RWPE1 (cell line): ENCODE measurements around the gene OTULIN.

Source experiments
- CTCF ChIA-PET: fragments of 350-600 bp; sonication (Branson Sonifier 250); formaldehyde crosslinking; extraction: SDS; loops from one replicate; lab custom pipeline; 2021; lab: Yijun Ruan, JAX
- POLR2A ChIA-PET: fragments of 400-600 bp; formaldehyde crosslinking; extraction: SDS; loops from one replicate; lab custom pipeline; 2020; ENCODE audit warnings: antibody characterized with exemption; ENCODE audit not compliant: low non-redundant PET; lab: Yijun Ruan, JAX
- DNase-seq: peaks from one replicate; pipeline ENCODE4 v3.0.0; 2012; ENCODE audit warnings: low spot score
- H3K27ac ChIP-seq: fragments of 450-650 bp; 2 replicates; pipeline ENCODE4 v1.5.1; 2017
- CTCF ChIP-seq: fragments of 450-650 bp; conservative IDR thresholded peaks from 2 replicates; pipeline ENCODE4 v1.5.1; 2017; ENCODE audit warnings: low read depth, mild to moderate bottlenecking

The OTULIN gene

GRCh38 chr5:14666357-14666756 lies 1.8 kb downstream of the OTULIN start:
- no peak overlapping the region for H3K27ac ChIP-seq
- no peak for DNase-seq
- ChIA-PET CTCF (interaction anchor here (0.6 kb wide), 1 partner anchor 11 kb away, joined by 3 read pairs; no protein-coding TSS in a partner anchor), POLR2A (no interaction called here)
- TF ChIP-seq CTCF: no peak

GRCh38 chr5:14667290-14667689 lies 2.8 kb downstream of the OTULIN start:
- ChIA-PET CTCF (interaction anchor here (1.3 kb wide), 1 partner anchor 19 kb away, joined by 4 read pairs; no protein-coding TSS in a partner anchor), POLR2A (no interaction called here)
- no peak overlapping the region for H3K27ac ChIP-seq
- TF ChIP-seq CTCF: no peak
- DNase-seq: no peak

GRCh38 chr5:14667770-14668169 lies 3.3 kb downstream of the OTULIN start:
- ChIA-PET CTCF (interaction anchor here (1.3 kb wide), 1 partner anchor 18 kb away, joined by 4 read pairs; no protein-coding TSS in a partner anchor), POLR2A (no interaction called here)
- DNase-seq: no peak
- no peak for TF ChIP-seq CTCF
- no peak overlapping the region for H3K27ac ChIP-seq

- POLR2A ChIA-PET: no interaction called here
- CTCF ChIA-PET: interaction anchor here (1.3 kb wide), 1 partner anchor 18 kb away, joined by 4 read pairs; no protein-coding TSS in a partner anchor
- DNase-seq: no peak
- H3K27ac ChIP-seq: no peak overlapping the region
- TF ChIP-seq CTCF: no peak
Observed at GRCh38 chr5:14668181-14668591, 3.7 kb downstream of the OTULIN start.

- no peak for TF ChIP-seq CTCF
- POLR2A ChIA-PET: no interaction called here
- CTCF ChIA-PET: interaction anchor here (0.6 kb wide), 1 partner anchor 322 kb away, joined by 4 read pairs; no protein-coding TSS in a partner anchor
- H3K27ac ChIP-seq: no peak overlapping the region
- DNase-seq: no peak
Observed at GRCh38 chr5:14669415-14669814, 4.9 kb downstream of the OTULIN start.

GRCh38 chr5:14669975-14670374 lies 5.5 kb downstream of the OTULIN start:
- POLR2A ChIA-PET: interaction anchor here (0.5 kb wide), 1 partner anchor 189 kb away, joined by 4 read pairs; no protein-coding TSS in a partner anchor
- CTCF ChIA-PET: interaction anchor here (0.6 to 0.7 kb wide), 2 partner anchors 321 to 471 kb away, joined by 4 to 11 read pairs; no protein-coding TSS in a partner anchor

More at GRCh38 chr5:14669975-14670374, 5.5 kb downstream of the OTULIN start:
- peak; percentile 49 for DNase-seq
- H3K27ac ChIP-seq: no peak overlapping the region
- TF ChIP-seq CTCF: no peak
